Measurements from ENCODE around the gene KRT24. TPM values are rescaled to one million over a fixed set of nuclear protein-coding genes. Genes with fewer than 3 reads are reported as not detected.
"Not testable (repeated sequence)": the region's sequence is repeated elsewhere in the genome, so short reads cannot be mapped to it uniquely, and the experiment has no call there.

The KRT24 gene
- polyA plus RNA-seq (2011; rRNA removed) (not detected in 2 replicates), polyA minus RNA-seq (2011; rRNA and poly(A)+ RNA removed) (not detected in 2 replicates)

DNA sequence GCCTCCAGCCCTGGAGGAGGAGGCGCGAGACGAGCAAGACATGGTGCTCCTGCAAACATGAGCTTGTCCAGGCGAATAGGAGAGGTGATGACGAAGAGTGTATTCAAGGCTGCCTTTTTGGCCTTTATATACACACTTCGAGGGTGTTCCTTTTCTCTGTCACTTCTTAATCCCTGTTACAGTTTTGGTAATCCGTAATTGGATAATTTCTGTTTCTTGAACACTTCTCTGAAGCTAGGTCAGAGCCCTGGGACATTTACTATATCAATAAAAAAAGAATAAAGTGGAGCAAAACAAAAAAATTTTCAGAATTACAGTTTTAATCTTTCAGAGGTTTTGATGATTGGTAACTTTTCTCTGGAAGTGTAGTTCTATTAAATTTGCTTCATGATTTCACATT lies at the start of gene KRT24:
KRT24 (minus strand) TSS at position 101 of the 400 bp plus-strand sequence; CDS start at position 42, 59 bp downstream.
- Histone ChIP-seq H3K36me3 (ENCODE audit: control insufficient read depth, insufficient read depth, low read length) (no peaks in the 10 kb centered on the region), H3K27me3 (ENCODE audit: control insufficient read depth, insufficient read depth, low read length) (peaks cover 10% of the 10 kb centered on the region), H3K4me3 (ENCODE audit: low read depth, low read length) (no peak within 1 kb of the TSS)
- CTCF ChIA-PET, result interaction anchor here (1.7 to 1.9 kb wide), 2 partner anchors 10 to 20 kb away, joined by 4 read pairs; no protein-coding TSS in a partner anchor
- DNase-seq (ENCODE audit: low read depth), result no peak
- POLR2A ChIA-PET, result no interaction called here
- TF ChIP-seq, protein P1, sequence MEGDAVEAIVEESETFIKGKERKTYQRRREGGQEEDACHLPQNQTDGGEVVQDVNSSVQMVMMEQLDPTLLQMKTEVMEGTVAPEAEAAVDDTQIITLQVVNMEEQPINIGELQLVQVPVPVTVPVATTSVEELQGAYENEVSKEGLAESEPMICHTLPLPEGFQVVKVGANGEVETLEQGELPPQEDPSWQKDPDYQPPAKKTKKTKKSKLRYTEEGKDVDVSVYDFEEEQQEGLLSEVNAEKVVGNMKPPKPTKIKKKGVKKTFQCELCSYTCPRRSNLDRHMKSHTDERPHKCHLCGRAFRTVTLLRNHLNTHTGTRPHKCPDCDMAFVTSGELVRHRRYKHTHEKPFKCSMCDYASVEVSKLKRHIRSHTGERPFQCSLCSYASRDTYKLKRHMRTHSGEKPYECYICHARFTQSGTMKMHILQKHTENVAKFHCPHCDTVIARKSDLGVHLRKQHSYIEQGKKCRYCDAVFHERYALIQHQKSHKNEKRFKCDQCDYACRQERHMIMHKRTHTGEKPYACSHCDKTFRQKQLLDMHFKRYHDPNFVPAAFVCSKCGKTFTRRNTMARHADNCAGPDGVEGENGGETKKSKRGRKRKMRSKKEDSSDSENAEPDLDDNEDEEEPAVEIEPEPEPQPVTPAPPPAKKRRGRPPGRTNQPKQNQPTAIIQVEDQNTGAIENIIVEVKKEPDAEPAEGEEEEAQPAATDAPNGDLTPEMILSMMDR (IDR thresholded peaks at IDR 0.05; ENCODE audit: insufficient read depth, low read depth, low read length), result no peak

DNA sequence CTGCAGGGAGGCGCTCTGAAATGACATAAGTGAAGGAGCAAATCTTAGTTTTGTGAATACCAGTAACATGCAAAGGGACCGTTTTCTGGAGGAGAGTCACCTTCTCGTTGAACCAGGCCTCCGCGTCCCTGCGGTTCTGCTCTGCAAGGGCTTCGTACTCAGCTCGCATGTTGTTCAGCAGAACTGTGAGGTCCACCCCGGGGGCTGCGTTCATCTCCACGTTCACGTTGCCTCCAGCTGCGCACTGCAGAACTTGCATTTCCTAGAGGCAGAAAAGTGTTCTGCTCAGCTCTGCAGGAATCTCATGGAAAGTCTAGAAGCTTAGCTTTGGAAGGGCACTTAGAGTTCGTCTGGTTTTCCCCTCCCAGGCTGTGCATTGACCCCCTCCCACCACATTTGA lies 47.5 kb upstream of the KRT24 start:
- peaks cover 10% of the 10 kb centered on the region for H3K27me3 ChIP-seq (ENCODE audit: control insufficient read depth, insufficient read depth, low read length)
- DNase-seq (ENCODE audit: low read depth), result no peak
- no peak overlapping the region for H3K4me3 ChIP-seq (ENCODE audit: low read depth, low read length)
- no peaks in the 10 kb centered on the region for H3K36me3 ChIP-seq (ENCODE audit: control insufficient read depth, insufficient read depth, low read length)
- POLR2A ChIA-PET, result no interaction called here
- CTCF ChIA-PET, result interaction anchor here (0.9 kb wide), 1 partner anchor 42 kb away, joined by 3 read pairs; no protein-coding TSS in a partner anchor
- TF ChIP-seq, protein P1 (IDR thresholded peaks at IDR 0.05; ENCODE audit: insufficient read depth, low read depth, low read length), result no peak

DNA sequence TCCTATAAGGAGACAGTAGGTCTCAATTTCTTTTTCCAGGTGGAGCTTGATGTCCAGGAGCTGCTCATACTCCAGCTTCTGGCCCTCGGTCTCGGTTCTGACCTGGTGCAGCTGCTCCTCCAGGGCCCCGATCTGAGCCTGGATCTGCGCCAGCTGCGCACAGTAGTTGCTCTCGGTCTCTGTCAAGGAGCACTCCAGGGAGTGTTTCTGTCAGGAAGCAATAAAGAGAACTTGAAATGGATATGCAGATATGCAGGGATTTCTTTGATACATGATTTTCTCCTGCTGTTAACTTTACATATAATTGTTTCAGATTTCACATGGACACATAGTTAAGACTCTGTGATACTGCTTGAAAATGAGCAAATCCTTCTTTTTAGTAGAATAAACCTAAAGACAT lies 46.8 kb upstream of the KRT24 start:
- H3K36me3 ChIP-seq (ENCODE audit: control insufficient read depth, insufficient read depth, low read length), result no peaks in the 10 kb centered on the region
- no peak for DNase-seq (ENCODE audit: low read depth)
- TF ChIP-seq, protein P1 (IDR thresholded peaks at IDR 0.05; ENCODE audit: insufficient read depth, low read depth, low read length), result no peak
- ChIA-PET POLR2A (no interaction called here), CTCF (no interaction called here)
- H3K4me3 ChIP-seq (ENCODE audit: low read depth, low read length), result no peak overlapping the region
- H3K27me3 ChIP-seq (ENCODE audit: control insufficient read depth, insufficient read depth, low read length), result peaks cover 12% of the 10 kb centered on the region

DNA sequence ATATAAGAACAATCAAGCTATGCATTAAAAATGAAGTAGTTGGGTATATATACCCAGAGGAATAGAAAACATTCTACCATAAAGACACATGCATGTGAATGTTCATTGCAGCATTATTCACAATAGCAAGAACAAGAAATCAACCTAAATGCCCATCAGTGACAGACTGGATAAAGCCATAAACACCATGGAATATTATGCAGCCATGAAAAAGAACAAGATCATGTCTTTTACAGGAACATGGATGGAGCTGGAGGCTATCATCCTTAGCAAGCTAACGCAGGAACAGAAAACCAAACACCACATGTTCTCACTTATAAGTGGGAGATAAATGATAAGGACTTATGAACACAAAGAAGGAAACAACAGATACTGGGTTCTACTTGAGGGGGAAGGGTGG lies 45.1 kb upstream of the KRT24 start:
- H3K4me3 ChIP-seq (ENCODE audit: low read depth, low read length); H3K27me3 ChIP-seq (ENCODE audit: control insufficient read depth, insufficient read depth, low read length); DNase-seq (ENCODE audit: low read depth); POLR2A ChIA-PET; H3K36me3 ChIP-seq (ENCODE audit: control insufficient read depth, insufficient read depth, low read length); CTCF ChIA-PET: not testable (repeated sequence)

DNA sequence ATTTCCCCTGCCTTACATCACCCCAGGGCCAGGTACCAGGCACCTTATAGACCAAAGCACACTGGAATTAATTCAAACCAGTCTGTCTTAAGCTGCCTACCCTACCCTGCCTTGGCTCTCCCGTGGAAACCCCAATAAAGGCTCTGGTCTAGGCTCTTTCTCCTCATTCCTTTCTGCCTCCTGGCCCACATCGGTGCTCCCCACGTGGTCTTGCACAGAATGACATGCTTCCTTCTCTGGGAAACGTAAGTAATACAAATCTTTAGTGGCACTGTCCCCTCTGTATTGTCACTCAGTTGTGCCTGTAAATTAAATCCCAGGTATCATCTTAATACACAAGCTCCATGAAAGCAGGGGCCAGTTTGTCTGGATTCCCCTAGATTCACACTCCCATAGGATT lies 35.0 kb upstream of the KRT24 start:
- no peaks in the 10 kb centered on the region for H3K36me3 ChIP-seq (ENCODE audit: control insufficient read depth, insufficient read depth, low read length)
- H3K27me3 ChIP-seq (ENCODE audit: control insufficient read depth, insufficient read depth, low read length), result peaks cover 12% of the 10 kb centered on the region
- TF ChIP-seq, protein P1 (IDR thresholded peaks at IDR 0.05; ENCODE audit: insufficient read depth, low read depth, low read length), result no peak
- DNase-seq (ENCODE audit: low read depth), result no peak
- ChIA-PET POLR2A (no interaction called here), CTCF (no interaction called here)
- H3K4me3 ChIP-seq (ENCODE audit: low read depth, low read length), result no peak overlapping the region

DNA sequence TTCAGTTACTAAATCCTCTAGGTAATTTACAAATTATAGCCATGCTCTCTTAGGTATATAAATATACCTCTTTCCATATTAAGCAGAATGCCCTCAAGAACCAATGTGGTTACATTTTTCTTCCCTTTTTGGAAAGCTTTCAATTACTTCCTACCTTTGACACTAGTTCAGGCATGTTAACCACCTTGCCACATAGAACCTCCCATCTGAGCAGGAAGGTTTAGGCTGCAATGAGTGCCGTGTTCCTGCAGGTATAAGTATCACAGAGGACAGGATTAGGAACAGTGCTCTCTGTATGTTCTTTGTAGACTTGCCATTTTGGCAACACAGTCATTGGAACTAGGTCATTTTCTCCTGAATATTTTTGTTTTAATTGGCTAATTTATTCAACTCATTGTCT lies 31.5 kb upstream of the KRT24 start:
- TF ChIP-seq, protein P1 (IDR thresholded peaks at IDR 0.05; ENCODE audit: insufficient read depth, low read depth, low read length), result no peak
- no peak for DNase-seq (ENCODE audit: low read depth)
- POLR2A ChIA-PET, result no interaction called here
- no peaks in the 10 kb centered on the region for H3K36me3 ChIP-seq (ENCODE audit: control insufficient read depth, insufficient read depth, low read length)
- no peak overlapping the region for H3K4me3 ChIP-seq (ENCODE audit: low read depth, low read length)
- H3K27me3 ChIP-seq (ENCODE audit: control insufficient read depth, insufficient read depth, low read length), result peaks cover 10% of the 10 kb centered on the region
- CTCF ChIA-PET, result interaction anchor here (1.5 kb wide), 1 partner anchor 11 kb away, joined by 3 read pairs; no protein-coding TSS in a partner anchor

Data from BJ (cell line).